ENCODE results near the gene IPO13.

The IPO13 gene

GRCh38 chr1:43990271-43991199, 43.8 kb downstream of the IPO13 start:
- DNase-seq: no peak

- DNase-seq: no peak
Measured at GRCh38 chr1:43991200-43991475, 44.4 kb downstream of the IPO13 start.

GRCh38 chr1:43991476-43992231, 44.9 kb downstream of the IPO13 start, which contains the start of gene CCDC24:
CCDC24 (plus strand) TSS chr1:43991599; CDS start chr1:43991879, 280 bp downstream.
- DNase-seq: peak; percentile 79

GRCh38 chr1:43992232-43992995, 45.7 kb downstream of the IPO13 start:
- no peak for DNase-seq

GRCh38 chr1:43993206-43993914, 46.6 kb downstream of the IPO13 start:
- DNase-seq: no peak

- DNase-seq: no peak
Measured at GRCh38 chr1:43994071-43994470, 47.3 kb downstream of the IPO13 start.

GRCh38 chr1:43994794-43995790, 48.3 kb downstream of the IPO13 start:
- DNase-seq: no peak

GRCh38 chr1:43995984-43996732, 49.4 kb downstream of the IPO13 start:
- DNase-seq: no peak

- no peak for DNase-seq
Measured at GRCh38 chr1:43996733-43997115, 50.0 kb downstream of the IPO13 start.

- DNase-seq: no peak
Measured at GRCh38 chr1:43997295-43997999, 50.7 kb downstream of the IPO13 start.

- no peak for DNase-seq
Measured at GRCh38 chr1:43998000-43998378, 51.2 kb downstream of the IPO13 start.

- DNase-seq: no peak
Measured at GRCh38 chr1:43999455-43999854, 52.7 kb downstream of the IPO13 start.

- no peak for DNase-seq
Measured at GRCh38 chr1:44000122-44000665, 53.4 kb downstream of the IPO13 start.

- DNase-seq: no peak
Measured at GRCh38 chr1:44002165-44002564, 55.4 kb downstream of the IPO13 start.

- DNase-seq: no peak
Measured at GRCh38 chr1:44002606-44003157, 55.9 kb downstream of the IPO13 start.

GRCh38 chr1:44008259-44008658, 61.5 kb downstream of the IPO13 start:
- no peak for DNase-seq

GRCh38 chr1:44010935-44011471, 64.3 kb downstream of the IPO13 start:
- no peak for DNase-seq

- no peak for DNase-seq
Measured at GRCh38 chr1:44012404-44012803, 65.7 kb downstream of the IPO13 start.

All from activated T-cell treated with anti-CD3 and anti-CD28 coated beads, Interleukin-2, amount 50 U/mL, for 1 hour (primary cell).